CD14-positive monocyte (primary cell): ENCODE measurements around the gene NRGN. TPM values are rescaled to one million over a fixed set of nuclear protein-coding genes. Genes with fewer than 3 reads are reported as not detected.

Experiments used
- DNase-seq, 3 donors: peaks; one replicate each; pipeline ENCODE4 v3.0.0-alpha.2; 2011 to 2022
- H2AFZ ChIP-seq: 2 replicates; pipeline ENCODE4 v1.6.0; 2012; ENCODE audit warnings: mild to moderate bottlenecking, low read depth, low read length, inconsistent platforms; ENCODE audit not compliant: insufficient read depth, poor library complexity, severe bottlenecking
- H3K27ac ChIP-seq, 2 donors: 1 replicate in 1 of 2; 2 replicates in 1 of 2; pipeline ENCODE4 v1.5.1; 2012 to 2013; ENCODE audit warnings: low read length in 2 of 2, control low read depth in 1 of 2, inconsistent platforms in 1 of 2, low read depth in 1 of 2, mild to moderate bottlenecking in 1 of 2
- H3K27me3 ChIP-seq, 2 donors: one replicate each; pipeline versions ENCODE4 v1.6.0 to v1.6.1; 2011 to 2013; ENCODE audit warnings: low read length in 2 of 2; ENCODE audit not compliant: control insufficient read depth in 2 of 2, insufficient read depth in 2 of 2
- H3K36me3 ChIP-seq, 2 donors: replicated peaks in 1 of 2; 1 replicate in 1 of 2; 2 replicates in 1 of 2; pipeline versions ENCODE4 v1.5.1 to v1.6.1; 2012 to 2013; ENCODE audit warnings: low read length in 2 of 2, control low read depth in 1 of 2, inconsistent platforms in 1 of 2, mild to moderate bottlenecking in 1 of 2; ENCODE audit not compliant: insufficient read depth in 2 of 2, control insufficient read depth in 1 of 2
- H3K4me1 ChIP-seq, 2 donors: 1 replicate in 1 of 2; 2 replicates in 1 of 2; pipeline versions ENCODE4 v1.5.1 to v1.6.1; 2012 to 2013; ENCODE audit warnings: low read length in 2 of 2, control low read depth in 1 of 2, inconsistent platforms in 1 of 2, mild to moderate bottlenecking in 1 of 2, moderate library complexity in 1 of 2; ENCODE audit not compliant: insufficient read depth in 2 of 2, control insufficient read depth in 1 of 2
- H3K4me2 ChIP-seq: replicated peaks from 2 replicates; pipeline ENCODE3; 2012; ENCODE audit warnings: low read length, moderate library complexity, mild to moderate bottlenecking; ENCODE audit not compliant: poor library complexity, severe bottlenecking; ENCODE audit errors: extremely low read depth
- H3K4me3 ChIP-seq, 3 experiments: fragments of 200-600 bp in 1 of 3; sonication (generic) in 1 of 3; replicated peaks in 1 of 3; 1 replicate in 2 of 3; 2 replicates in 1 of 3; pipeline ENCODE4 v1.5.1; 2011 to 2013; ENCODE audit warnings: low read length in 3 of 3, mild to moderate bottlenecking in 3 of 3, control low read depth in 2 of 3, low read depth in 2 of 3, inconsistent platforms in 1 of 3, moderate library complexity in 1 of 3
- H3K79me2 ChIP-seq: 2 replicates; pipeline ENCODE4 v1.6.0; 2012; ENCODE audit warnings: mild to moderate bottlenecking, control low read depth, inconsistent platforms, low read length, moderate library complexity; ENCODE audit not compliant: insufficient read depth
- H3K9ac ChIP-seq: 2 replicates; pipeline ENCODE4 v1.6.0; 2017; ENCODE audit warnings: low read length, mild to moderate bottlenecking; ENCODE audit not compliant: insufficient read depth, poor library complexity, severe bottlenecking
- H3K9me3 ChIP-seq, 2 donors: replicated peaks in 1 of 2; 1 replicate in 1 of 2; 2 replicates in 1 of 2; pipeline versions ENCODE4 v1.5.1 to v1.6.1; 2012 to 2013; ENCODE audit warnings: low read length in 2 of 2, control low read depth in 1 of 2; ENCODE audit not compliant: control insufficient read depth in 1 of 2, insufficient read depth in 1 of 2
- H4K20me1 ChIP-seq: 2 replicates; pipeline ENCODE4 v1.6.0; 2012; ENCODE audit warnings: mild to moderate bottlenecking, low read length, control low read depth, moderate library complexity; ENCODE audit not compliant: insufficient read depth
- H3K27ac Mint-ChIP-seq, 7 donors: one replicate each; pipeline ENCODE4 v1.8.0; 2020; ENCODE audit warnings: mild to moderate bottlenecking in 7 of 7, mixed read lengths in 7 of 7, moderate library complexity in 6 of 7, inconsistent platforms in 2 of 7
- H3K27me3 Mint-ChIP-seq, 3 donors: one replicate each; pipeline ENCODE4 v1.8.0; 2021 to 2022; ENCODE audit warnings: low read depth in 3 of 3, mild to moderate bottlenecking in 3 of 3, mixed read lengths in 3 of 3, moderate library complexity in 3 of 3, inconsistent platforms in 1 of 3
- H3K36me3 Mint-ChIP-seq, 2 donors: one replicate each; pipeline ENCODE4 v1.8.0; 2020; ENCODE audit warnings: mixed read lengths in 2 of 2, inconsistent platforms in 1 of 2, mild to moderate bottlenecking in 1 of 2
- H3K4me1 Mint-ChIP-seq: one replicate; pipeline ENCODE4 v1.8.0; 2020; ENCODE audit warnings: mild to moderate bottlenecking, mixed read lengths
- H3K4me3 Mint-ChIP-seq, 2 donors: one replicate each; pipeline ENCODE4 v1.8.0; 2020; ENCODE audit warnings: mild to moderate bottlenecking in 2 of 2, mixed read lengths in 2 of 2, moderate library complexity in 1 of 2
- H3K9me3 Mint-ChIP-seq, 7 donors: one replicate each; pipeline ENCODE4 v1.8.0; 2020 to 2022; ENCODE audit warnings: mixed read lengths in 7 of 7, mild to moderate bottlenecking in 6 of 7, moderate library complexity in 6 of 7, inconsistent platforms in 2 of 7
- CTCF ChIP-seq: fragments of 200-600 bp; IDR thresholded peaks from one replicate; pipeline ENCODE4 v1.8.0; 2022; ENCODE audit warnings: antibody characterized with exemption, mild to moderate bottlenecking
- WGBS: methylation state at CpG from one replicate; pipeline ENCODE4 v1.1.5; 2013; ENCODE audit warnings: missing lambda C conversion rate; ENCODE audit not compliant: insufficient coverage; 5-methylcytosine and 5-hydroxymethylcytosine counted together
- intact Hi-C, 2 donors: fragments of 100-400 bp; cut with micrococcal nuclease; formaldehyde crosslinking; loops; one replicate each; pipeline versions ENCODE4 v1.15.0 to v1.15.1; 2023
- polyA plus RNA-seq, 3 donors: library from polyadenylated mRNA; depleted of rRNA in 1 of 3; unstranded in 2 of 3; stranded (reverse) in 1 of 3; fragments of 300-500 nt in 2 of 3; fragments of >200 nt in 1 of 3; fragmentation: Illumina TruSeq in 2 of 3; gene quantifications; 1 replicate in 2 of 3; 2 replicates in 1 of 3; pipeline ENCODE4 v1.2.3, GENCODE V29; 2012 to 2021

The NRGN gene
- polyA plus RNA-seq, 3 donors: 17.2 to 125 (median 19.2) TPM

- TF ChIP-seq CTCF: no peak
- no peaks in the 10 kb centered on the region for H4K20me1 ChIP-seq
- H3K79me2 ChIP-seq: no peaks in the 10 kb centered on the region
- peak overlapping the region; percentile 76 for H2AFZ ChIP-seq
- H3K4me1 ChIP-seq: peaks cover 21 to 23% of the 10 kb centered on the region in 2 donors
- H3K27ac ChIP-seq: no peak overlapping the region
- peaks cover 0 to 16% (median 5%) of the 10 kb centered on the region in 7 donors for H3K9me3 Mint-ChIP-seq
- H3K27me3 ChIP-seq: peaks cover 33 to 39% of the 10 kb centered on the region in 2 donors
- intact Hi-C loops: no loop called here
- peak overlapping the region; percentile 77 for H3K4me2 ChIP-seq
- peak overlapping the region; percentile 11 to 67 (median 23) for H3K4me3 ChIP-seq
- peaks cover 0 to 9% of the 10 kb centered on the region in 2 donors for H3K9me3 ChIP-seq
- peaks cover 43 to 49% (median 46%) of the 10 kb centered on the region in 3 donors for H3K27me3 Mint-ChIP-seq
- H3K9ac ChIP-seq: peak overlapping the region; percentile 44
- H3K4me3 Mint-ChIP-seq: peak overlapping the region; percentile 79 to 95
- H3K4me1 Mint-ChIP-seq: peaks cover 33% of the 10 kb centered on the region
- no peaks in the 10 kb centered on the region for H3K36me3 ChIP-seq
- no peak for DNase-seq
- H3K36me3 Mint-ChIP-seq: peaks cover 6 to 8% of the 10 kb centered on the region in 2 donors
- H3K27ac Mint-ChIP-seq: peak overlapping the region in 2 of 7 donors; percentile 44 to 61
- 0% methylated on average over 34 of the region's 45 CpGs for WGBS
These were observed 21.7 kb upstream of the NRGN start for GRCh38 chr11:124717786-124718651.

- H3K4me1 ChIP-seq: peaks cover 21 to 23% of the 10 kb centered on the region in 2 donors
- H3K27me3 ChIP-seq: peaks cover 33 to 39% of the 10 kb centered on the region in 2 donors
- H3K79me2 ChIP-seq: no peaks in the 10 kb centered on the region
- no peak overlapping the region for H2AFZ ChIP-seq
- no peak overlapping the region for H3K4me3 ChIP-seq
- peak overlapping the region; percentile 77 for H3K4me2 ChIP-seq
- no peaks in the 10 kb centered on the region for H3K36me3 ChIP-seq
- intact Hi-C loops: no loop called here
- TF ChIP-seq CTCF: no peak
- DNase-seq: no peak
- Mint-ChIP-seq H3K4me1 (peaks cover 34% of the 10 kb centered on the region), H3K27me3 (peaks cover 43 to 51% (median 44%) of the 10 kb centered on the region in 3 donors), H3K4me3 (peak overlapping the region in 1 of 2 donors; percentile 95), H3K9me3 (peaks cover 0 to 16% (median 5%) of the 10 kb centered on the region in 7 donors), H3K27ac (no peak overlapping the region), H3K36me3 (peaks cover 6 to 8% of the 10 kb centered on the region in 2 donors)
- H3K27ac ChIP-seq: no peak overlapping the region
- WGBS: 73% methylated on average over 10 of the region's 14 CpGs
- H3K9ac ChIP-seq: no peak overlapping the region
- no peaks in the 10 kb centered on the region for H4K20me1 ChIP-seq
- H3K9me3 ChIP-seq: peaks cover 0 to 9% of the 10 kb centered on the region in 2 donors
These were observed 20.9 kb upstream of the NRGN start for GRCh38 chr11:124718801-124719200.
